Fibroblast of skin of right quadriceps (primary cell): ENCODE results near the gene CCND2.
A peak's percentile ranks its signal among the peaks of the same experiment; 100 is the strongest.

Experiments used
- DNase-seq: peaks from one replicate; pipeline ENCODE4 v3.0.0-alpha.2; 2013

CCND2 gene

GRCh38 chr12:4277857-4278256 is 4.3 kb downstream of the CCND2 start:
- no peak for DNase-seq

GRCh38 chr12:4278329-4279197 is 5.0 kb downstream of the CCND2 start:
- no peak for DNase-seq

- DNase-seq: no peak
Observed at GRCh38 chr12:4279198-4279690, 5.7 kb downstream of the CCND2 start.

GRCh38 chr12:4280351-4281163 is 7.0 kb downstream of the CCND2 start:
- DNase-seq: no peak

- no peak for DNase-seq
Observed at GRCh38 chr12:4281173-4281654, 7.7 kb downstream of the CCND2 start.

- no peak for DNase-seq
Observed at GRCh38 chr12:4282103-4282891, 8.7 kb downstream of the CCND2 start.

GRCh38 chr12:4282892-4283511 is 9.4 kb downstream of the CCND2 start:
- DNase-seq: no peak

- DNase-seq: no peak
Observed at GRCh38 chr12:4283512-4284255, 10.1 kb downstream of the CCND2 start.

GRCh38 chr12:4284306-4284705 is 10.7 kb downstream of the CCND2 start:
- no peak for DNase-seq

- no peak for DNase-seq
Observed at GRCh38 chr12:4285070-4285469, 11.5 kb downstream of the CCND2 start.

GRCh38 chr12:4286228-4286627 is 12.7 kb downstream of the CCND2 start:
- no peak for DNase-seq

- no peak for DNase-seq
Observed at GRCh38 chr12:4286771-4287317, 13.3 kb downstream of the CCND2 start.

- DNase-seq: peak; percentile 56
Observed at GRCh38 chr12:4287325-4288211, 14.0 kb downstream of the CCND2 start.

- DNase-seq: no peak
Observed at GRCh38 chr12:4288296-4289131, 15.0 kb downstream of the CCND2 start.

GRCh38 chr12:4289231-4289878 is 15.8 kb downstream of the CCND2 start:
- no peak for DNase-seq

- DNase-seq: no peak
Observed at GRCh38 chr12:4289998-4290790, 16.6 kb downstream of the CCND2 start.

GRCh38 chr12:4292341-4293073 is 18.9 kb downstream of the CCND2 start:
- no peak for DNase-seq
